Activated naive CD4-positive, alpha-beta T cell treated with anti-CD3 and anti-CD28 coated beads, Interleukin-2, amount 50 U/mL, for 24 hours (primary cell): Measurements from ENCODE around the gene ABCG2.
"Not testable (repeated sequence)": the region's sequence is repeated elsewhere in the genome, so short reads cannot be mapped to it uniquely, and the experiment has no call there.

ENCODE experiments used
- H3K27ac Mint-ChIP-seq: one replicate; pipeline ENCODE4 v1.8.0; 2021; ENCODE audit warnings: mild to moderate bottlenecking, mixed read lengths
- H3K27me3 Mint-ChIP-seq: one replicate; pipeline ENCODE4 v1.8.0; 2021; ENCODE audit warnings: mixed read lengths
- H3K36me3 Mint-ChIP-seq: one replicate; pipeline ENCODE4 v1.8.0; 2021; ENCODE audit warnings: mixed read lengths
- H3K4me1 Mint-ChIP-seq: one replicate; pipeline ENCODE4 v1.8.0; 2021; ENCODE audit warnings: mixed read lengths
- H3K4me3 Mint-ChIP-seq: one replicate; pipeline ENCODE4 v1.8.0; 2021; ENCODE audit warnings: mild to moderate bottlenecking, mixed read lengths
- H3K9me3 Mint-ChIP-seq: one replicate; pipeline ENCODE4 v1.8.0; 2021; ENCODE audit warnings: mixed read lengths

ABCG2 gene

GRCh38 chr4:88108747-88109122 lies 49.7 kb downstream of the ABCG2 start:
- H3K4me3 Mint-ChIP-seq = no peak overlapping the region
- H3K27me3 Mint-ChIP-seq = no peaks in the 10 kb centered on the region
- no peaks in the 10 kb centered on the region for H3K36me3 Mint-ChIP-seq
- H3K27ac Mint-ChIP-seq = no peak overlapping the region
- no peaks in the 10 kb centered on the region for H3K9me3 Mint-ChIP-seq
- no peaks in the 10 kb centered on the region for H3K4me1 Mint-ChIP-seq

- not testable (repeated sequence) for H3K9me3 Mint-ChIP-seq, H3K4me1 Mint-ChIP-seq, H3K4me3 Mint-ChIP-seq, H3K36me3 Mint-ChIP-seq, H3K27ac Mint-ChIP-seq, H3K27me3 Mint-ChIP-seq
Observed at GRCh38 chr4:88108108-88108465, 50.4 kb downstream of the ABCG2 start.

- H3K27ac Mint-ChIP-seq = no peak overlapping the region
- no peaks in the 10 kb centered on the region for H3K36me3 Mint-ChIP-seq
- no peaks in the 10 kb centered on the region for H3K4me1 Mint-ChIP-seq
- H3K9me3 Mint-ChIP-seq = no peaks in the 10 kb centered on the region
- H3K4me3 Mint-ChIP-seq = no peak overlapping the region
- no peaks in the 10 kb centered on the region for H3K27me3 Mint-ChIP-seq
Observed at GRCh38 chr4:88107406-88108107, 50.9 kb downstream of the ABCG2 start.

- Mint-ChIP-seq H3K27ac (no peak overlapping the region), H3K4me1 (no peaks in the 10 kb centered on the region), H3K9me3 (no peaks in the 10 kb centered on the region), H3K4me3 (no peak overlapping the region), H3K27me3 (no peaks in the 10 kb centered on the region), H3K36me3 (no peaks in the 10 kb centered on the region)
Observed at GRCh38 chr4:88106205-88106604, 52.2 kb downstream of the ABCG2 start.

GRCh38 chr4:88104902-88105610 lies 53.4 kb downstream of the ABCG2 start:
- no peaks in the 10 kb centered on the region for H3K4me1 Mint-ChIP-seq
- peaks cover 3% of the 10 kb centered on the region for H3K27me3 Mint-ChIP-seq
- H3K36me3 Mint-ChIP-seq = no peaks in the 10 kb centered on the region
- no peaks in the 10 kb centered on the region for H3K9me3 Mint-ChIP-seq
- no peak overlapping the region for H3K27ac Mint-ChIP-seq
- H3K4me3 Mint-ChIP-seq = no peak overlapping the region

GRCh38 chr4:88102026-88102425 lies 56.4 kb downstream of the ABCG2 start:
- peaks cover 3% of the 10 kb centered on the region for H3K27me3 Mint-ChIP-seq
- H3K36me3 Mint-ChIP-seq = no peaks in the 10 kb centered on the region
- no peak overlapping the region for H3K27ac Mint-ChIP-seq
- H3K4me1 Mint-ChIP-seq = no peaks in the 10 kb centered on the region
- no peaks in the 10 kb centered on the region for H3K9me3 Mint-ChIP-seq
- H3K4me3 Mint-ChIP-seq = no peak overlapping the region

GRCh38 chr4:88101165-88101564 lies 57.3 kb downstream of the ABCG2 start:
- Mint-ChIP-seq H3K9me3 (no peaks in the 10 kb centered on the region), H3K4me3 (no peak overlapping the region), H3K27me3 (peaks cover 4% of the 10 kb centered on the region), H3K4me1 (no peaks in the 10 kb centered on the region), H3K27ac (no peak overlapping the region), H3K36me3 (no peaks in the 10 kb centered on the region)

- no peaks in the 10 kb centered on the region for H3K9me3 Mint-ChIP-seq
Observed at GRCh38 chr4:88098993-88099752, 59.3 kb downstream of the ABCG2 start.

GRCh38 chr4:88097781-88098180 lies 60.7 kb downstream of the ABCG2 start:
- Mint-ChIP-seq H3K27me3 (peaks cover 5% of the 10 kb centered on the region), H3K36me3 (no peaks in the 10 kb centered on the region), H3K9me3 (no peaks in the 10 kb centered on the region), H3K4me1 (no peaks in the 10 kb centered on the region), H3K27ac (no peak overlapping the region), H3K4me3 (no peak overlapping the region)

More at GRCh38 chr4:88098993-88099752, 59.3 kb downstream of the ABCG2 start:
- Mint-ChIP-seq H3K27ac (no peak overlapping the region), H3K4me1 (no peaks in the 10 kb centered on the region), H3K4me3 (no peak overlapping the region), H3K27me3 (peaks cover 4% of the 10 kb centered on the region), H3K36me3 (no peaks in the 10 kb centered on the region)

- Mint-ChIP-seq H3K27me3 (peaks cover 5% of the 10 kb centered on the region), H3K27ac (no peak overlapping the region), H3K9me3 (no peaks in the 10 kb centered on the region), H3K4me1 (no peaks in the 10 kb centered on the region), H3K4me3 (no peak overlapping the region), H3K36me3 (no peaks in the 10 kb centered on the region)
Observed at GRCh38 chr4:88097301-88097700, 61.1 kb downstream of the ABCG2 start.

- H3K27ac Mint-ChIP-seq = no peak overlapping the region
- no peaks in the 10 kb centered on the region for H3K36me3 Mint-ChIP-seq
- peaks cover 2% of the 10 kb centered on the region for H3K27me3 Mint-ChIP-seq
- H3K9me3 Mint-ChIP-seq = no peaks in the 10 kb centered on the region
- H3K4me1 Mint-ChIP-seq = no peaks in the 10 kb centered on the region
- H3K4me3 Mint-ChIP-seq = no peak overlapping the region
Observed at GRCh38 chr4:88093874-88094273, 64.6 kb downstream of the ABCG2 start.

GRCh38 chr4:88091378-88091777 lies 67.1 kb downstream of the ABCG2 start:
- no peak overlapping the region for H3K27ac Mint-ChIP-seq
- H3K9me3 Mint-ChIP-seq = no peaks in the 10 kb centered on the region
- H3K4me1 Mint-ChIP-seq = no peaks in the 10 kb centered on the region
- peaks cover 1% of the 10 kb centered on the region for H3K27me3 Mint-ChIP-seq
- H3K36me3 Mint-ChIP-seq = no peaks in the 10 kb centered on the region
- no peak overlapping the region for H3K4me3 Mint-ChIP-seq

GRCh38 chr4:88090898-88091297 lies 67.5 kb downstream of the ABCG2 start:
- Mint-ChIP-seq H3K4me1 (no peaks in the 10 kb centered on the region), H3K36me3 (no peaks in the 10 kb centered on the region), H3K27me3 (peaks cover 1% of the 10 kb centered on the region), H3K9me3 (no peaks in the 10 kb centered on the region), H3K27ac (no peak overlapping the region), H3K4me3 (no peak overlapping the region)

- Mint-ChIP-seq H3K9me3 (no peaks in the 10 kb centered on the region), H3K4me3 (no peak overlapping the region), H3K36me3 (no peaks in the 10 kb centered on the region), H3K4me1 (no peaks in the 10 kb centered on the region), H3K27me3 (peaks cover 2% of the 10 kb centered on the region), H3K27ac (no peak overlapping the region)
Observed at GRCh38 chr4:88087004-88087403, 71.4 kb downstream of the ABCG2 start.

GRCh38 chr4:88080626-88081025 lies 77.8 kb downstream of the ABCG2 start:
- no peak overlapping the region for H3K4me3 Mint-ChIP-seq
- peaks cover 3% of the 10 kb centered on the region for H3K36me3 Mint-ChIP-seq
- H3K27me3 Mint-ChIP-seq = peaks cover 2% of the 10 kb centered on the region
- H3K4me1 Mint-ChIP-seq = no peaks in the 10 kb centered on the region
- no peaks in the 10 kb centered on the region for H3K9me3 Mint-ChIP-seq
- H3K27ac Mint-ChIP-seq = no peak overlapping the region

- no peaks in the 10 kb centered on the region for H3K4me1 Mint-ChIP-seq
- H3K27me3 Mint-ChIP-seq = no peaks in the 10 kb centered on the region
- no peaks in the 10 kb centered on the region for H3K9me3 Mint-ChIP-seq
- H3K36me3 Mint-ChIP-seq = peaks cover 3% of the 10 kb centered on the region
- no peak overlapping the region for H3K27ac Mint-ChIP-seq
- no peak overlapping the region for H3K4me3 Mint-ChIP-seq
Observed at GRCh38 chr4:88078579-88078978, 79.9 kb downstream of the ABCG2 start.
